ENCODE data around the gene UBE2H. TPM values are rescaled to one million over a fixed set of nuclear protein-coding genes. Genes with fewer than 3 reads are reported as not detected.
"Not testable (repeated sequence)": the region's sequence is repeated elsewhere in the genome, so short reads cannot be mapped to it uniquely, and the experiment has no call there.

UBE2H gene
- polyA plus RNA-seq, 1 donor = 45.5 TPM

- no peak overlapping the region for H3K4me3 ChIP-seq (ENCODE audit: low read length)
- WGBS (ENCODE audit: insufficient coverage, low lambda C conversion rate) = no CpG with 5 or more reads among the region's 3 CpGs
- no peaks in the 10 kb centered on the region for H3K4me1 ChIP-seq (ENCODE audit: control insufficient read depth, insufficient read depth, low read length)
- no peak for DNase-seq
- no peak overlapping the region for H3K27ac ChIP-seq (ENCODE audit: low read length)
- no peaks in the 10 kb centered on the region for H3K27me3 ChIP-seq (ENCODE audit: control insufficient read depth, insufficient read depth, low read length)
- no peaks in the 10 kb centered on the region for H3K9me3 ChIP-seq (ENCODE audit: control insufficient read depth, low read depth, low read length)
- no peaks in the 10 kb centered on the region for H3K36me3 ChIP-seq (ENCODE audit: control insufficient read depth, insufficient read depth, low read length)
Observed at GRCh38 chr7:129864042-129864441, 88.7 kb downstream of the UBE2H start.

DNA sequence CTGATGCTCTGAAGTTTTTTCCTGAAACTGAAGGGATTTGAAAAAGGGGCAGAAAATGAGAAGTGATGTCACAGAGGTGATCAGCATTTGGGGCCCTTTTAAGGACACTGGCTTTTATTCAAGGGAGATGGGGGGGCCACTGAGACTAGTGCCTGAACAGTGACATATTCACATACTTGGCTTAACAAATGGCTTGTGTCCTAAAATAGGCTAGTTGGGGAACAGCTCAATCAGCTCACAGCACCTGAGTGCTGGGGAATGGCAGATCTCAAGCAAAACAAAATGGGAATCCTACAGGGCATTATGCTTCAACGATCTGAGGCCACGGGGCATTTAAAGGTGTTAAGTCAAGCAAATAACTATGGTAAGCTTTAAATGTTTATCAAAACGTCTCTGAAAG lies 90.1 kb downstream of the UBE2H start:
- Histone ChIP-seq H3K4me1 (ENCODE audit: control insufficient read depth, insufficient read depth, low read length) (no peaks in the 10 kb centered on the region), H3K9me3 (ENCODE audit: control insufficient read depth, low read depth, low read length) (no peaks in the 10 kb centered on the region)

GRCh38 chr7:129860784-129861183 lies 92.0 kb downstream of the UBE2H start:
- not testable (repeated sequence) for H3K27me3 ChIP-seq (ENCODE audit: control insufficient read depth, insufficient read depth, low read length); H3K4me3 ChIP-seq (ENCODE audit: low read length); DNase-seq; H3K27ac ChIP-seq (ENCODE audit: low read length); H3K4me1 ChIP-seq (ENCODE audit: control insufficient read depth, insufficient read depth, low read length); H3K9me3 ChIP-seq (ENCODE audit: control insufficient read depth, low read depth, low read length); H3K36me3 ChIP-seq (ENCODE audit: control insufficient read depth, insufficient read depth, low read length)
- no CpG with 5 or more reads among the region's 6 CpGs for WGBS (ENCODE audit: insufficient coverage, low lambda C conversion rate)

More for the DNA sequence above, 90.1 kb downstream of the UBE2H start:
- H3K36me3 ChIP-seq (ENCODE audit: control insufficient read depth, insufficient read depth, low read length) = no peaks in the 10 kb centered on the region
- no peak overlapping the region for H3K27ac ChIP-seq (ENCODE audit: low read length)
- DNase-seq = no peak
- no peak overlapping the region for H3K4me3 ChIP-seq (ENCODE audit: low read length)
- 90% methylated on average over 2 of the region's 3 CpGs for WGBS (ENCODE audit: insufficient coverage, low lambda C conversion rate)
- no peaks in the 10 kb centered on the region for H3K27me3 ChIP-seq (ENCODE audit: control insufficient read depth, insufficient read depth, low read length)

- no CpG with 5 or more reads among the region's 2 CpGs for WGBS (ENCODE audit: insufficient coverage, low lambda C conversion rate)
- Histone ChIP-seq H3K27me3 (ENCODE audit: control insufficient read depth, insufficient read depth, low read length) (no peaks in the 10 kb centered on the region), H3K36me3 (ENCODE audit: control insufficient read depth, insufficient read depth, low read length) (peaks cover 9% of the 10 kb centered on the region), H3K4me3 (ENCODE audit: low read length) (no peak overlapping the region), H3K9me3 (ENCODE audit: control insufficient read depth, low read depth, low read length) (no peaks in the 10 kb centered on the region), H3K27ac (ENCODE audit: low read length) (no peak overlapping the region), H3K4me1 (ENCODE audit: control insufficient read depth, insufficient read depth, low read length) (no peaks in the 10 kb centered on the region)
- DNase-seq = no peak
Observed at GRCh38 chr7:129859183-129859582, 93.6 kb downstream of the UBE2H start.

GRCh38 chr7:129858490-129858889 lies 94.3 kb downstream of the UBE2H start:
- H3K9me3 ChIP-seq (ENCODE audit: control insufficient read depth, low read depth, low read length) = no peaks in the 10 kb centered on the region
- no peaks in the 10 kb centered on the region for H3K27me3 ChIP-seq (ENCODE audit: control insufficient read depth, insufficient read depth, low read length)
- peaks cover 9% of the 10 kb centered on the region for H3K36me3 ChIP-seq (ENCODE audit: control insufficient read depth, insufficient read depth, low read length)
- H3K27ac ChIP-seq (ENCODE audit: low read length) = no peak overlapping the region
- no peak overlapping the region for H3K4me3 ChIP-seq (ENCODE audit: low read length)
- no peak for DNase-seq
- no peaks in the 10 kb centered on the region for H3K4me1 ChIP-seq (ENCODE audit: control insufficient read depth, insufficient read depth, low read length)
- 89% methylated on average over 1 of the region's 2 CpGs for WGBS (ENCODE audit: insufficient coverage, low lambda C conversion rate)

GRCh38 chr7:129857313-129857712 lies 95.4 kb downstream of the UBE2H start:
- no peaks in the 10 kb centered on the region for H3K9me3 ChIP-seq (ENCODE audit: control insufficient read depth, low read depth, low read length)

GRCh38 chr7:129855935-129856717 lies 96.6 kb downstream of the UBE2H start:
- Histone ChIP-seq H3K27ac (ENCODE audit: low read length) (no peak overlapping the region), H3K27me3 (ENCODE audit: control insufficient read depth, insufficient read depth, low read length) (no peaks in the 10 kb centered on the region), H3K4me3 (ENCODE audit: low read length) (no peak overlapping the region), H3K36me3 (ENCODE audit: control insufficient read depth, insufficient read depth, low read length) (peaks cover 9% of the 10 kb centered on the region), H3K9me3 (ENCODE audit: control insufficient read depth, low read depth, low read length) (no peaks in the 10 kb centered on the region), H3K4me1 (ENCODE audit: control insufficient read depth, insufficient read depth, low read length) (no peaks in the 10 kb centered on the region)
- DNase-seq = no peak
- WGBS (ENCODE audit: insufficient coverage, low lambda C conversion rate) = 93% methylated on average over 2 of the region's 5 CpGs

More at GRCh38 chr7:129857313-129857712, 95.4 kb downstream of the UBE2H start:
- H3K27me3 ChIP-seq (ENCODE audit: control insufficient read depth, insufficient read depth, low read length) = no peaks in the 10 kb centered on the region
- no peak overlapping the region for H3K27ac ChIP-seq (ENCODE audit: low read length)
- H3K4me1 ChIP-seq (ENCODE audit: control insufficient read depth, insufficient read depth, low read length) = no peaks in the 10 kb centered on the region
- no peak for DNase-seq
- H3K4me3 ChIP-seq (ENCODE audit: low read length) = no peak overlapping the region
- peaks cover 9% of the 10 kb centered on the region for H3K36me3 ChIP-seq (ENCODE audit: control insufficient read depth, insufficient read depth, low read length)
- 100% methylated on average over 1 of the region's 1 CpG for WGBS (ENCODE audit: insufficient coverage, low lambda C conversion rate)

GRCh38 chr7:129855234-129855673 lies 97.5 kb downstream of the UBE2H start:
- WGBS (ENCODE audit: insufficient coverage, low lambda C conversion rate) = 87% methylated on average over 4 of the region's 6 CpGs
- Histone ChIP-seq H3K4me1 (ENCODE audit: control insufficient read depth, insufficient read depth, low read length) (no peaks in the 10 kb centered on the region), H3K27ac (ENCODE audit: low read length) (no peak overlapping the region), H3K9me3 (ENCODE audit: control insufficient read depth, low read depth, low read length) (no peaks in the 10 kb centered on the region), H3K36me3 (ENCODE audit: control insufficient read depth, insufficient read depth, low read length) (peaks cover 9% of the 10 kb centered on the region), H3K27me3 (ENCODE audit: control insufficient read depth, insufficient read depth, low read length) (no peaks in the 10 kb centered on the region), H3K4me3 (ENCODE audit: low read length) (no peak overlapping the region)
- peak in 1 of 2 donors; percentile 9 for DNase-seq

- H3K9me3 ChIP-seq (ENCODE audit: control insufficient read depth, low read depth, low read length) = no peaks in the 10 kb centered on the region
- H3K4me3 ChIP-seq (ENCODE audit: low read length) = no peak overlapping the region
- DNase-seq = no peak
- WGBS (ENCODE audit: insufficient coverage, low lambda C conversion rate) = no CpG with 5 or more reads among the region's 1 CpG
- no peaks in the 10 kb centered on the region for H3K27me3 ChIP-seq (ENCODE audit: control insufficient read depth, insufficient read depth, low read length)
- H3K27ac ChIP-seq (ENCODE audit: low read length) = no peak overlapping the region
- no peaks in the 10 kb centered on the region for H3K4me1 ChIP-seq (ENCODE audit: control insufficient read depth, insufficient read depth, low read length)
- peaks cover 9% of the 10 kb centered on the region for H3K36me3 ChIP-seq (ENCODE audit: control insufficient read depth, insufficient read depth, low read length)
Observed at GRCh38 chr7:129854401-129854800, 98.4 kb downstream of the UBE2H start.

GRCh38 chr7:129853661-129854268 lies 99.0 kb downstream of the UBE2H start:
- Histone ChIP-seq H3K9me3 (ENCODE audit: control insufficient read depth, low read depth, low read length) (no peaks in the 10 kb centered on the region), H3K36me3 (ENCODE audit: control insufficient read depth, insufficient read depth, low read length) (peaks cover 9% of the 10 kb centered on the region), H3K4me3 (ENCODE audit: low read length) (no peak overlapping the region), H3K4me1 (ENCODE audit: control insufficient read depth, insufficient read depth, low read length) (no peaks in the 10 kb centered on the region), H3K27me3 (ENCODE audit: control insufficient read depth, insufficient read depth, low read length) (no peaks in the 10 kb centered on the region), H3K27ac (ENCODE audit: low read length) (no peak overlapping the region)
- no peak for DNase-seq
- WGBS (ENCODE audit: insufficient coverage, low lambda C conversion rate) = 88% methylated on average over 2 of the region's 6 CpGs
